ENCODE results near the gene SLC22A9.

GRCh38 chr11:63448646-63449045 is 79.1 kb downstream of the SLC22A9 start:
- TF ChIP-seq SIX5 (IDR thresholded peaks at IDR 0.05; ENCODE audit: low read depth, low read length, severe bottlenecking) (no peak), SPI1 (IDR thresholded peaks at IDR 0.05; ENCODE audit: borderline replicate concordance, insufficient read depth, low read depth, low read length) (no peak), BCLAF1 (IDR thresholded peaks at IDR 0.05) (no peak), STAT1 (conservative IDR thresholded peaks at IDR 0.05) (no peak), TCF12 (IDR thresholded peaks at IDR 0.05; ENCODE audit: low read depth, low read length) (no peak), EZH2 (IDR thresholded peaks at IDR 0.05; ENCODE audit: borderline replicate concordance, control insufficient read depth, low read depth, low read length) (no peak), BRCA1 (IDR thresholded peaks at IDR 0.05; ENCODE audit: low read depth, low read length) (no peak), YY1 (IDR thresholded peaks at IDR 0.05; ENCODE audit: low read depth, low read length) (no peak), YBX1 (IDR thresholded peaks at IDR 0.05) (no peak), SMARCA5 (IDR thresholded peaks at IDR 0.05) (no peak)
- TF ChIP-seq, protein P1, sequence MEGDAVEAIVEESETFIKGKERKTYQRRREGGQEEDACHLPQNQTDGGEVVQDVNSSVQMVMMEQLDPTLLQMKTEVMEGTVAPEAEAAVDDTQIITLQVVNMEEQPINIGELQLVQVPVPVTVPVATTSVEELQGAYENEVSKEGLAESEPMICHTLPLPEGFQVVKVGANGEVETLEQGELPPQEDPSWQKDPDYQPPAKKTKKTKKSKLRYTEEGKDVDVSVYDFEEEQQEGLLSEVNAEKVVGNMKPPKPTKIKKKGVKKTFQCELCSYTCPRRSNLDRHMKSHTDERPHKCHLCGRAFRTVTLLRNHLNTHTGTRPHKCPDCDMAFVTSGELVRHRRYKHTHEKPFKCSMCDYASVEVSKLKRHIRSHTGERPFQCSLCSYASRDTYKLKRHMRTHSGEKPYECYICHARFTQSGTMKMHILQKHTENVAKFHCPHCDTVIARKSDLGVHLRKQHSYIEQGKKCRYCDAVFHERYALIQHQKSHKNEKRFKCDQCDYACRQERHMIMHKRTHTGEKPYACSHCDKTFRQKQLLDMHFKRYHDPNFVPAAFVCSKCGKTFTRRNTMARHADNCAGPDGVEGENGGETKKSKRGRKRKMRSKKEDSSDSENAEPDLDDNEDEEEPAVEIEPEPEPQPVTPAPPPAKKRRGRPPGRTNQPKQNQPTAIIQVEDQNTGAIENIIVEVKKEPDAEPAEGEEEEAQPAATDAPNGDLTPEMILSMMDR (IDR thresholded peaks at IDR 0.05 in 2 of 3, conservative IDR thresholded peaks at IDR 0.05 in 1 of 3; ENCODE audit: control insufficient read depth in 2 of 3, extremely low read depth in 1 of 3, insufficient read depth in 1 of 3, low read depth in 3 of 3, low read length in 3 of 3) = no peak
- TF ChIP-seq, protein P2, sequence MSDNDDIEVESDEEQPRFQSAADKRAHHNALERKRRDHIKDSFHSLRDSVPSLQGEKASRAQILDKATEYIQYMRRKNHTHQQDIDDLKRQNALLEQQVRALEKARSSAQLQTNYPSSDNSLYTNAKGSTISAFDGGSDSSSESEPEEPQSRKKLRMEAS (IDR thresholded peaks at IDR 0.05; ENCODE audit: low read depth, low read length) = no peak
- TF ChIP-seq, protein P3, sequence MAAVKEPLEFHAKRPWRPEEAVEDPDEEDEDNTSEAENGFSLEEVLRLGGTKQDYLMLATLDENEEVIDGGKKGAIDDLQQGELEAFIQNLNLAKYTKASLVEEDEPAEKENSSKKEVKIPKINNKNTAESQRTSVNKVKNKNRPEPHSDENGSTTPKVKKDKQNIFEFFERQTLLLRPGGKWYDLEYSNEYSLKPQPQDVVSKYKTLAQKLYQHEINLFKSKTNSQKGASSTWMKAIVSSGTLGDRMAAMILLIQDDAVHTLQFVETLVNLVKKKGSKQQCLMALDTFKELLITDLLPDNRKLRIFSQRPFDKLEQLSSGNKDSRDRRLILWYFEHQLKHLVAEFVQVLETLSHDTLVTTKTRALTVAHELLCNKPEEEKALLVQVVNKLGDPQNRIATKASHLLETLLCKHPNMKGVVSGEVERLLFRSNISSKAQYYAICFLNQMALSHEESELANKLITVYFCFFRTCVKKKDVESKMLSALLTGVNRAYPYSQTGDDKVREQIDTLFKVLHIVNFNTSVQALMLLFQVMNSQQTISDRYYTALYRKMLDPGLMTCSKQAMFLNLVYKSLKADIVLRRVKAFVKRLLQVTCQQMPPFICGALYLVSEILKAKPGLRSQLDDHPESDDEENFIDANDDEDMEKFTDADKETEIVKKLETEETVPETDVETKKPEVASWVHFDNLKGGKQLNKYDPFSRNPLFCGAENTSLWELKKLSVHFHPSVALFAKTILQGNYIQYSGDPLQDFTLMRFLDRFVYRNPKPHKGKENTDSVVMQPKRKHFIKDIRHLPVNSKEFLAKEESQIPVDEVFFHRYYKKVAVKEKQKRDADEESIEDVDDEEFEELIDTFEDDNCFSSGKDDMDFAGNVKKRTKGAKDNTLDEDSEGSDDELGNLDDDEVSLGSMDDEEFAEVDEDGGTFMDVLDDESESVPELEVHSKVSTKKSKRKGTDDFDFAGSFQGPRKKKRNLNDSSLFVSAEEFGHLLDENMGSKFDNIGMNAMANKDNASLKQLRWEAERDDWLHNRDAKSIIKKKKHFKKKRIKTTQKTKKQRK (IDR thresholded peaks at IDR 0.05; ENCODE audit: low read depth, low read length) = no peak
